Right ventricle myocardium superior (tissue), 1 donor: ENCODE results near the gene BTNL8. TPM values are rescaled to one million over a fixed set of nuclear protein-coding genes. Genes with fewer than 3 reads are reported as not detected.
"Not testable (repeated sequence)": the region's sequence is repeated elsewhere in the genome, so short reads cannot be mapped to it uniquely, and the experiment has no call there.

ENCODE experiments used
- ATAC-seq: fragments of 200-7000 bp; cut with Tn5 transposase; one replicate; pipeline ENCODE4 v1.9.1; 2020; ENCODE audit warnings: mild to moderate bottlenecking; ENCODE audit not compliant: poor library complexity
- DNase-seq: peaks from one replicate; pipeline ENCODE4 v3.0.0-alpha.2; 2020
- intact Hi-C: fragments of 100-400 bp; cut with DNase I; formaldehyde crosslinking; loops from one replicate; pipeline ENCODE4 v1.11.2; 2022
- total RNA-seq: library from RNA; stranded (reverse); fragmentation: NEBNext Ultra II Directional; extraction: Animal tissue kit (Norgen Biotek cat#: 25700); gene quantifications from one replicate; pipeline ENCODE4 v1.2.1, GENCODE V29; 2021
- donor health status: DM: no; HTN: yes; CAD: no; lungs with severe emphysema.

Gene BTNL8
- total RNA-seq, 1 donor from 2014 or later = not detected

GRCh38 chr5:180873615-180874520 is 25.1 kb upstream of the BTNL8 start:
- ATAC-seq (peak; percentile 57), DNase-seq (no peak)
- intact Hi-C loops = loop anchor here (10.0 kb wide), 1 partner anchor 161 kb away; no protein-coding TSS in a partner anchor

- intact Hi-C loops = loop anchor here (10.0 kb wide), 1 partner anchor 160 kb away; no protein-coding TSS in a partner anchor
- no peak for DNase-seq
- ATAC-seq = no peak
Observed at GRCh38 chr5:180874804-180875582, 24.0 kb upstream of the BTNL8 start.

GRCh38 chr5:180875860-180876426 is 23.0 kb upstream of the BTNL8 start:
- intact Hi-C loops = loop anchor here (10.0 kb wide), 1 partner anchor 159 kb away; no protein-coding TSS in a partner anchor

GRCh38 chr5:180885845-180886529 is 13.0 kb upstream of the BTNL8 start:
- DNase-seq, intact Hi-C loops, ATAC-seq: not testable (repeated sequence)

More at GRCh38 chr5:180875860-180876426, 23.0 kb upstream of the BTNL8 start:
- DNase-seq = no peak
- no peak for ATAC-seq

- no peak for DNase-seq
- ATAC-seq = no peak
Observed at GRCh38 chr5:180889381-180889780, 9.6 kb upstream of the BTNL8 start.

GRCh38 chr5:180895330-180895729 is 3.6 kb upstream of the BTNL8 start:
- intact Hi-C loops, ATAC-seq, DNase-seq: not testable (repeated sequence)

More at GRCh38 chr5:180889381-180889780, 9.6 kb upstream of the BTNL8 start:
- intact Hi-C loops = no loop called here

GRCh38 chr5:180900178-180900577 is 1.2 kb downstream of the BTNL8 start:
- no peak for ATAC-seq
- intact Hi-C loops = no loop called here
- no peak for DNase-seq

GRCh38 chr5:180901319-180902009 is 2.5 kb downstream of the BTNL8 start:
- no peak for DNase-seq
- no peak for ATAC-seq
- intact Hi-C loops = no loop called here

GRCh38 chr5:180908400-180908799 is 9.4 kb downstream of the BTNL8 start:
- intact Hi-C loops = no loop called here
- ATAC-seq = no peak
- DNase-seq = no peak

GRCh38 chr5:180908998-180909731 is 10.2 kb downstream of the BTNL8 start:
- DNase-seq (no peak), ATAC-seq (no peak)
- intact Hi-C loops = no loop called here

- ATAC-seq (no peak), DNase-seq (no peak)
Observed at GRCh38 chr5:180909782-180910181, 10.8 kb downstream of the BTNL8 start.

GRCh38 chr5:180910182-180910581 is 11.2 kb downstream of the BTNL8 start:
- intact Hi-C loops = no loop called here
- no peak for ATAC-seq
- DNase-seq = no peak

More at GRCh38 chr5:180909782-180910181, 10.8 kb downstream of the BTNL8 start:
- intact Hi-C loops = no loop called here

- intact Hi-C loops = no loop called here
- DNase-seq (no peak), ATAC-seq (no peak)
Observed at GRCh38 chr5:180910735-180911134, 11.8 kb downstream of the BTNL8 start.

- no peak for DNase-seq
- intact Hi-C loops = no loop called here
- no peak for ATAC-seq
Observed at GRCh38 chr5:180914646-180915045, 15.7 kb downstream of the BTNL8 start.

- no peak for DNase-seq
- intact Hi-C loops = no loop called here
- no peak for ATAC-seq
Observed at GRCh38 chr5:180915924-180916323, 17.0 kb downstream of the BTNL8 start.

GRCh38 chr5:180918380-180918779 is 19.4 kb downstream of the BTNL8 start:
- DNase-seq (no peak), ATAC-seq (no peak)
- intact Hi-C loops = no loop called here

GRCh38 chr5:180920710-180921109 is 21.8 kb downstream of the BTNL8 start:
- DNase-seq (no peak), ATAC-seq (no peak)
- intact Hi-C loops = no loop called here
